Endothelial cell (in vitro differentiated cells): ENCODE measurements around the gene CTNNA2. TPM values are rescaled to one million over a fixed set of nuclear protein-coding genes. Genes with fewer than 3 reads are reported as not detected.

ENCODE experiments used
- DNase-seq: peaks from one replicate; pipeline ENCODE4 v3.0.0; 2021; ENCODE audit warnings: low spot score
- H3K27ac Mint-ChIP-seq: one replicate; pipeline ENCODE4 v1.8.0; 2021; ENCODE audit warnings: mixed read lengths, inconsistent platforms; ENCODE audit not compliant: unreplicated experiment
- H3K27me3 Mint-ChIP-seq: one replicate; pipeline ENCODE4 v1.8.0; 2021; ENCODE audit warnings: mild to moderate bottlenecking, moderate library complexity, mixed read lengths, inconsistent platforms; ENCODE audit not compliant: unreplicated experiment
- H3K36me3 Mint-ChIP-seq: one replicate; pipeline ENCODE4 v1.8.0; 2021; ENCODE audit warnings: mild to moderate bottlenecking, low read depth, mixed read lengths, inconsistent platforms; ENCODE audit not compliant: unreplicated experiment
- H3K4me1 Mint-ChIP-seq: one replicate; pipeline ENCODE4 v1.8.0; 2021; ENCODE audit warnings: mild to moderate bottlenecking, mixed read lengths, inconsistent platforms; ENCODE audit not compliant: unreplicated experiment
- H3K4me3 Mint-ChIP-seq: one replicate; pipeline ENCODE4 v1.8.0; 2021; ENCODE audit warnings: mild to moderate bottlenecking, mixed read lengths, inconsistent platforms; ENCODE audit not compliant: unreplicated experiment
- H3K9me3 Mint-ChIP-seq: one replicate; pipeline ENCODE4 v1.8.0; 2021; ENCODE audit warnings: mixed read lengths, inconsistent platforms; ENCODE audit not compliant: unreplicated experiment
- total RNA-seq: library from RNA; stranded (reverse); fragmentation: NEBNext Ultra II Directional; extraction: Animal tissue kit (Norgen Biotek cat#: 25700); gene quantifications from one replicate; pipeline ENCODE4 v1.2.1, GENCODE V29; 2021; ENCODE audit not compliant: unreplicated experiment
- TF ChIP-seq, protein P1 (sequence below): fragments of 200-600 bp; sonication (generic); IDR thresholded peaks from one replicate; pipeline ENCODE4 v1.5.0; 2021; ENCODE audit warnings: antibody characterized with exemption; ENCODE audit not compliant: unreplicated experiment

Gene CTNNA2
- total RNA-seq, 1 donor from 2014 or later, result 4.7 TPM

DNA sequence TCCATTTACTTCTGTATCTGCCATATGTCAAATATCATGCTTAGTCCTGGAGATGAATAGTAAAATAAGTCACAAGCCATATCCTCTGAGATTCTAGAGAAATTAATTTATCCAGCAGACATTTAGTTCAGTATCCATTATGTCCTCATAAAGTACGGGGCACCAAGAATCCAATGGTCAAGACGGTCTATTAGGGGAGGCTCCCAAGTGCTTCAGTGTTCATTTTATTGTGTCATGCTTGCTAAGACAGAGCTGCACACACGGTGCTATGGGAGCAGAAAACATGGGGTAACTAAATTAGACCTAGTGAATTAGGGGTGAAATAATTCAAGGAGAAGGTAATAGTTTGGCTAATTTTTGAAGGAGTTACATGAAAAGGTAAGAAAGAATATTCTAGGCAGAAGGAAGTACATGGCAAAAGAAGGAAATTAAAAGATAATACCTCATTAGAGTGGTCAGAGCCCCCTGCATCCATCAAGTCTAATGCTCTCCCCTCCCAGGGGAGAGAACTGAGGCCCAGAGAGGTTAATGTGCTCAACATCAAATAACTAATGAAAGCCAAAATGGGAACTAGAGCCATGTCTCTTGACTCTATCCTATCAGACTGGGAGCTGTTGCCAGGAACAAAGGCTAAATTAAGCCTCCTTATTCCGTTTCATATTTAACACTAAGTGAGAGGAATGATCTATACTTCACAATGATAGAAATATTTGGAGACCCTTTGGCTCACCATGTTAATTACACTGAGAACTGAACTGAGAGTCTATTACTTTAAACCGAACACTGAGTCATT is 433.0 kb downstream of the CTNNA2 start:
- no peaks in the 10 kb centered on the region for H3K9me3 Mint-ChIP-seq
- DNase-seq, result no peak
- TF ChIP-seq, protein P1, sequence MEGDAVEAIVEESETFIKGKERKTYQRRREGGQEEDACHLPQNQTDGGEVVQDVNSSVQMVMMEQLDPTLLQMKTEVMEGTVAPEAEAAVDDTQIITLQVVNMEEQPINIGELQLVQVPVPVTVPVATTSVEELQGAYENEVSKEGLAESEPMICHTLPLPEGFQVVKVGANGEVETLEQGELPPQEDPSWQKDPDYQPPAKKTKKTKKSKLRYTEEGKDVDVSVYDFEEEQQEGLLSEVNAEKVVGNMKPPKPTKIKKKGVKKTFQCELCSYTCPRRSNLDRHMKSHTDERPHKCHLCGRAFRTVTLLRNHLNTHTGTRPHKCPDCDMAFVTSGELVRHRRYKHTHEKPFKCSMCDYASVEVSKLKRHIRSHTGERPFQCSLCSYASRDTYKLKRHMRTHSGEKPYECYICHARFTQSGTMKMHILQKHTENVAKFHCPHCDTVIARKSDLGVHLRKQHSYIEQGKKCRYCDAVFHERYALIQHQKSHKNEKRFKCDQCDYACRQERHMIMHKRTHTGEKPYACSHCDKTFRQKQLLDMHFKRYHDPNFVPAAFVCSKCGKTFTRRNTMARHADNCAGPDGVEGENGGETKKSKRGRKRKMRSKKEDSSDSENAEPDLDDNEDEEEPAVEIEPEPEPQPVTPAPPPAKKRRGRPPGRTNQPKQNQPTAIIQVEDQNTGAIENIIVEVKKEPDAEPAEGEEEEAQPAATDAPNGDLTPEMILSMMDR, result no peak

GRCh38 chr2:79947751-79948150 is 434.9 kb downstream of the CTNNA2 start:
- Mint-ChIP-seq H3K9me3 (no peaks in the 10 kb centered on the region), H3K4me3 (no peak overlapping the region), H3K27ac (no peak overlapping the region), H3K4me1 (no peaks in the 10 kb centered on the region), H3K36me3 (no peaks in the 10 kb centered on the region), H3K27me3 (peaks cover 1% of the 10 kb centered on the region)
- TF ChIP-seq, protein P1, result no peak
- DNase-seq, result no peak

More for the DNA sequence above, 433.0 kb downstream of the CTNNA2 start:
- H3K4me3 Mint-ChIP-seq, result no peak overlapping the region
- no peak overlapping the region for H3K27ac Mint-ChIP-seq
- H3K27me3 Mint-ChIP-seq, result peaks cover 1% of the 10 kb centered on the region
- no peaks in the 10 kb centered on the region for H3K36me3 Mint-ChIP-seq
- no peaks in the 10 kb centered on the region for H3K4me1 Mint-ChIP-seq

DNA sequence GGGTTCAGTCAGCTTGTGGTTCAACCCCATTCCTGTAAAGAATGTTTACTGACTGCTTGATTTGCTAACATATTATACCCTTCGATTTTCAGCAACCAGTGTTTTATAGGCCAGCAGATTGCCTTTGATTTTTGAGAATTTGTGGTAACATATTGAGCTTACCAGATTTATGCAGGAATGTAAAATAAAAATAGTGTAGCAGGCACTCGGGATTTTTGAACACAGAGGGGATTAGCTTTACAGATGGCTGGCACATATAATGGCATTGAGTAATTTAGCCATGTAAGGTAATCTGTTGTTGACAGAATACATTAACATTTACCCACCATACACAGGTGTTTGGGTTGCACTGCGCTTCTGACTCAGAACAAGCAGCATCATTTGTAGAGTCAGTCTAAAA is 437.7 kb downstream of the CTNNA2 start:
- H3K4me3 Mint-ChIP-seq, result no peak overlapping the region

GRCh38 chr2:79952616-79953015 is 439.8 kb downstream of the CTNNA2 start:
- Mint-ChIP-seq H3K27me3 (no peaks in the 10 kb centered on the region), H3K36me3 (no peaks in the 10 kb centered on the region), H3K4me3 (no peak overlapping the region), H3K27ac (no peak overlapping the region), H3K4me1 (peaks cover 10% of the 10 kb centered on the region), H3K9me3 (no peaks in the 10 kb centered on the region)
- TF ChIP-seq, protein P1, result no peak
- DNase-seq, result no peak

More for the DNA sequence above, 437.7 kb downstream of the CTNNA2 start:
- no peak for DNase-seq
- Mint-ChIP-seq H3K9me3 (no peaks in the 10 kb centered on the region), H3K27me3 (peaks cover 1% of the 10 kb centered on the region), H3K36me3 (no peaks in the 10 kb centered on the region), H3K4me1 (peaks cover 3% of the 10 kb centered on the region), H3K27ac (no peak overlapping the region)
- TF ChIP-seq, protein P1, result no peak

DNA sequence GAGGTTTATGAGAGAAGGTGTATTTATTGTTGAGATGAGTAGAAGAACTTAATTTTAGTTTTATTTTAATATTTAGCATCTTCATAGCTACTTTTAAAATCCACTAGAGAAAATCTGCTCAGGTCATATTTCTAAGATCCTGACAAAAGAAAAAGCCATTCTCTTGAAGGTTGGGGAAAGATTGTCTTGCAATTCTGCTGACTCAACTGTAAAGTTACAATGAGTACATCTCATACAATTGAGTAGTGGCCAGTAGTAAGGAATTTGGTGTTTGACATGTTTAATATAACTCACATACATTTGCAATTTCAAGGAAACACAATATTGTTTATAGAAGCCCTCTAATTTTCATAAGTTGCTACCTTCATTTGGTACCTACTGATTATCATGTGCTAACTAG is 447.2 kb downstream of the CTNNA2 start:
- DNase-seq, result no peak
- H3K27me3 Mint-ChIP-seq, result no peaks in the 10 kb centered on the region
- H3K36me3 Mint-ChIP-seq, result no peaks in the 10 kb centered on the region
- H3K4me1 Mint-ChIP-seq, result peaks cover 11% of the 10 kb centered on the region
- H3K27ac Mint-ChIP-seq, result no peak overlapping the region
- no peaks in the 10 kb centered on the region for H3K9me3 Mint-ChIP-seq
- TF ChIP-seq, protein P1, result no peak
- H3K4me3 Mint-ChIP-seq, result no peak overlapping the region
